ENCODE data around the gene UGT1A3.

UGT1A3 gene

GRCh38 chr2:233810385-233810784 lies 81.5 kb downstream of the UGT1A3 start:
- Histone ChIP-seq H3K9me3 (ENCODE audit: insufficient read depth, low read length, severe bottlenecking) (no peaks in the 10 kb centered on the region), H3K79me2 (ENCODE audit: insufficient read depth, low read length) (no peaks in the 10 kb centered on the region), H3K4me2 (ENCODE audit: insufficient read depth, low read length) (no peak overlapping the region), H3K36me3 (ENCODE audit: insufficient read depth, low read length) (no peaks in the 10 kb centered on the region), H4K20me1 (ENCODE audit: insufficient read depth, low read length) (peaks cover 3% of the 10 kb centered on the region; the same call in 1 of the 2 replicates), H3K9ac (ENCODE audit: low read depth, low read length) (no peak overlapping the region), H3K27ac (ENCODE audit: low read length) (no peak overlapping the region), H3K4me3 (ENCODE audit: low read depth in 1 of 2, low read length in 2 of 2) (no peak overlapping the region), H3K27me3 (ENCODE audit: insufficient read depth, low read length, poor library complexity) (peaks cover 42% of the 10 kb centered on the region), H3K4me1 (ENCODE audit: insufficient read depth, low read length) (no peaks in the 10 kb centered on the region), H2AFZ (ENCODE audit: low read depth, low read length) (no peak overlapping the region)
- DNase-seq (no peak), ATAC-seq (ENCODE audit: insufficient read depth, low read depth) (no peak)
- no peak for TF ChIP-seq EZH2 (IDR thresholded peaks at IDR 0.05; ENCODE audit: borderline replicate concordance, low read depth, low read length, severe bottlenecking)

- ATAC-seq (ENCODE audit: insufficient read depth, low read depth): no peak
- H4K20me1 ChIP-seq (ENCODE audit: insufficient read depth, low read length): peaks cover 3% of the 10 kb centered on the region; the same call in 1 of the 2 replicates
- H3K79me2 ChIP-seq (ENCODE audit: insufficient read depth, low read length): no peaks in the 10 kb centered on the region
These were observed 82.2 kb downstream of the UGT1A3 start for GRCh38 chr2:233811087-233811486.

GRCh38 chr2:233811732-233812131 lies 82.9 kb downstream of the UGT1A3 start:
- no peaks in the 10 kb centered on the region for H3K9me3 ChIP-seq (ENCODE audit: insufficient read depth, low read length, severe bottlenecking)
- no peaks in the 10 kb centered on the region for H3K36me3 ChIP-seq (ENCODE audit: insufficient read depth, low read length)
- H3K27me3 ChIP-seq (ENCODE audit: insufficient read depth, low read length, poor library complexity): peaks cover 42% of the 10 kb centered on the region
- H2AFZ ChIP-seq (ENCODE audit: low read depth, low read length): no peak overlapping the region
- no peak for ATAC-seq (ENCODE audit: insufficient read depth, low read depth)
- no peaks in the 10 kb centered on the region for H3K4me1 ChIP-seq (ENCODE audit: insufficient read depth, low read length)
- H3K27ac ChIP-seq (ENCODE audit: low read length): no peak overlapping the region
- DNase-seq: no peak
- peaks cover 3% of the 10 kb centered on the region; the same call in 1 of the 2 replicates for H4K20me1 ChIP-seq (ENCODE audit: insufficient read depth, low read length)
- no peak for TF ChIP-seq CTCF (IDR thresholded peaks at IDR 0.05; ENCODE audit: borderline replicate concordance, extremely low read depth, low read length, poor library complexity, severe bottlenecking)
- TF ChIP-seq EZH2 (IDR thresholded peaks at IDR 0.05; ENCODE audit: borderline replicate concordance, low read depth, low read length, severe bottlenecking): no peak
- no peak overlapping the region for H3K9ac ChIP-seq (ENCODE audit: low read depth, low read length)
- no peak overlapping the region for H3K4me3 ChIP-seq (ENCODE audit: low read depth in 1 of 2, low read length in 2 of 2)
- no peaks in the 10 kb centered on the region for H3K79me2 ChIP-seq (ENCODE audit: insufficient read depth, low read length)
- H3K4me2 ChIP-seq (ENCODE audit: insufficient read depth, low read length): no peak overlapping the region

More at GRCh38 chr2:233811087-233811486, 82.2 kb downstream of the UGT1A3 start:
- DNase-seq: no peak
- Histone ChIP-seq H3K36me3 (ENCODE audit: insufficient read depth, low read length) (no peaks in the 10 kb centered on the region), H3K4me2 (ENCODE audit: insufficient read depth, low read length) (no peak overlapping the region), H3K9ac (ENCODE audit: low read depth, low read length) (no peak overlapping the region), H3K27me3 (ENCODE audit: insufficient read depth, low read length, poor library complexity) (peaks cover 42% of the 10 kb centered on the region), H2AFZ (ENCODE audit: low read depth, low read length) (no peak overlapping the region), H3K27ac (ENCODE audit: low read length) (no peak overlapping the region), H3K4me1 (ENCODE audit: insufficient read depth, low read length) (no peaks in the 10 kb centered on the region), H3K9me3 (ENCODE audit: insufficient read depth, low read length, severe bottlenecking) (no peaks in the 10 kb centered on the region), H3K4me3 (ENCODE audit: low read depth in 1 of 2, low read length in 2 of 2) (no peak overlapping the region)
- TF ChIP-seq CTCF (IDR thresholded peaks at IDR 0.05; ENCODE audit: borderline replicate concordance, extremely low read depth, low read length, poor library complexity, severe bottlenecking): no peak
- TF ChIP-seq EZH2 (IDR thresholded peaks at IDR 0.05; ENCODE audit: borderline replicate concordance, low read depth, low read length, severe bottlenecking): no peak

- Histone ChIP-seq H3K4me1 (ENCODE audit: insufficient read depth, low read length) (no peaks in the 10 kb centered on the region), H4K20me1 (ENCODE audit: insufficient read depth, low read length) (no peaks in the 10 kb centered on the region), H2AFZ (ENCODE audit: low read depth, low read length) (no peak overlapping the region), H3K4me3 (ENCODE audit: low read depth in 1 of 2, low read length in 2 of 2) (no peak overlapping the region), H3K9me3 (ENCODE audit: insufficient read depth, low read length, severe bottlenecking) (no peaks in the 10 kb centered on the region), H3K27ac (ENCODE audit: low read length) (no peak overlapping the region), H3K27me3 (ENCODE audit: insufficient read depth, low read length, poor library complexity) (peaks cover 28% of the 10 kb centered on the region), H3K79me2 (ENCODE audit: insufficient read depth, low read length) (no peaks in the 10 kb centered on the region), H3K4me2 (ENCODE audit: insufficient read depth, low read length) (no peak overlapping the region), H3K36me3 (ENCODE audit: insufficient read depth, low read length) (no peaks in the 10 kb centered on the region), H3K9ac (ENCODE audit: low read depth, low read length) (no peak overlapping the region)
- DNase-seq: no peak
- TF ChIP-seq CTCF (IDR thresholded peaks at IDR 0.05; ENCODE audit: borderline replicate concordance, extremely low read depth, low read length, poor library complexity, severe bottlenecking): no peak
- no peak for TF ChIP-seq EZH2 (IDR thresholded peaks at IDR 0.05; ENCODE audit: borderline replicate concordance, low read depth, low read length, severe bottlenecking)
- no peak for ATAC-seq (ENCODE audit: insufficient read depth, low read depth)
These were observed 84.6 kb downstream of the UGT1A3 start for GRCh38 chr2:233813236-233814055.

Data from DND-41 (cell line).